NK-92 (cell line): ENCODE data around the gene SND1.

ENCODE experiments used
- DNase-seq: peaks from one replicate; lab custom pipeline; 2025; ENCODE audit not compliant: unreplicated experiment; lab: John Stamatoyannopoulos, UW

Gene SND1

GRCh38 chr7:127718340-127718679, 66.3 kb downstream of the SND1 start:
- no peak for DNase-seq

- DNase-seq: no peak
Measured at GRCh38 chr7:127726476-127726875, 74.5 kb downstream of the SND1 start.

- DNase-seq: no peak
Measured at GRCh38 chr7:127730658-127731276, 78.8 kb downstream of the SND1 start.

- no peak for DNase-seq
Measured at GRCh38 chr7:127731431-127732080, 79.6 kb downstream of the SND1 start.

GRCh38 chr7:127732306-127732705, 80.3 kb downstream of the SND1 start:
- DNase-seq: no peak

GRCh38 chr7:127733986-127734385, 82.0 kb downstream of the SND1 start:
- DNase-seq: no peak

- DNase-seq: no peak
Measured at GRCh38 chr7:127736511-127736910, 84.5 kb downstream of the SND1 start.

- DNase-seq: no peak
Measured at GRCh38 chr7:127738859-127739258, 86.9 kb downstream of the SND1 start.

GRCh38 chr7:127741764-127742375, 89.9 kb downstream of the SND1 start:
- no peak for DNase-seq

GRCh38 chr7:127745445-127745844, 93.5 kb downstream of the SND1 start:
- DNase-seq: no peak

- DNase-seq: no peak
Measured at GRCh38 chr7:127751062-127751461, 99.1 kb downstream of the SND1 start.

- DNase-seq: no peak
Measured at GRCh38 chr7:127751490-127752448, 99.8 kb downstream of the SND1 start.

GRCh38 chr7:127752829-127753228, 100.8 kb downstream of the SND1 start:
- DNase-seq: no peak

GRCh38 chr7:127754457-127754856, 102.5 kb downstream of the SND1 start:
- DNase-seq: no peak

GRCh38 chr7:127755521-127755920, 103.5 kb downstream of the SND1 start:
- DNase-seq: no peak

GRCh38 chr7:127755965-127756364, 104.0 kb downstream of the SND1 start:
- DNase-seq: no peak

GRCh38 chr7:127758105-127758504, 106.1 kb downstream of the SND1 start:
- no peak for DNase-seq

- no peak for DNase-seq
Measured at GRCh38 chr7:127758845-127759244, 106.9 kb downstream of the SND1 start.

GRCh38 chr7:127759945-127760421, 108.0 kb downstream of the SND1 start:
- no peak for DNase-seq

GRCh38 chr7:127760436-127761031, 108.5 kb downstream of the SND1 start:
- no peak for DNase-seq

- DNase-seq: no peak
Measured at GRCh38 chr7:127761196-127761595, 109.2 kb downstream of the SND1 start.
